Measurements from ENCODE around the gene SERPINB1. TPM values are rescaled to one million over a fixed set of nuclear protein-coding genes. Genes with fewer than 3 reads are reported as not detected.

The SERPINB1 gene
- total and polyA plus RNA-seq, 10 of the 15 experiments (the other 5 are each of a cell fraction or from before 2014, with no cell fraction given) = 0.45 to 2.4 (median 0.83) TPM

GRCh38 chr6:2812695-2813094, 29.0 kb downstream of the SERPINB1 start:
- SMC1A ChIA-PET (ENCODE audit: uncharacterized antibody, unreplicated experiment) = no interaction called here
- POLR2A ChIA-PET = interaction anchor here (0.6 kb wide), 2 partner anchors 323 to 777 kb away, joined by 6 read pairs; no protein-coding TSS in a partner anchor
- CTCF ChIA-PET = no interaction called here

GRCh38 chr6:2810092-2810671, 31.5 kb downstream of the SERPINB1 start:
- no TSS peak for BruUV-seq (replicated peaks)

More at GRCh38 chr6:2812695-2813094, 29.0 kb downstream of the SERPINB1 start:
- TF ChIP-seq YBX1 (IDR thresholded peaks at IDR 0.05) = no peak
- no peak for TF ChIP-seq FOXK2 (IDR thresholded peaks at IDR 0.05)
- no peak for TF ChIP-seq DPF2 (IDR thresholded peaks at IDR 0.05)
- TF ChIP-seq LARP7 (IDR thresholded peaks at IDR 0.05) = no peak
- TF ChIP-seq PBX3 (IDR thresholded peaks at IDR 0.05; ENCODE audit: insufficient replicate concordance, low read depth, low read length) = no peak
- TF ChIP-seq RUNX3 (IDR thresholded peaks at IDR 0.05; ENCODE audit: low read length) = no peak
- TF ChIP-seq CHD2 (IDR thresholded peaks at IDR 0.05; ENCODE audit: borderline replicate concordance, low read depth, low read length) = no peak
- in situ Hi-C loops (cut with MboI) = no loop called here
- Histone ChIP-seq H3K4me1 (ENCODE audit: control insufficient read depth, insufficient read depth, low read length) (no peaks in the 10 kb centered on the region), H3K27ac (ENCODE audit: control insufficient read depth, insufficient read depth) (no peak overlapping the region), H3K79me2 (ENCODE audit: control insufficient read depth, insufficient read depth, low read length) (no peaks in the 10 kb centered on the region), H3K36me3 (ENCODE audit: control insufficient read depth in 2 of 2, insufficient read depth in 2 of 2, low read length in 1 of 2) (no peaks in the 10 kb centered on the region), H3K27me3 (replicated peaks in 1 of 2; ENCODE audit: control insufficient read depth in 2 of 2, insufficient read depth in 2 of 2, low read length in 1 of 2) (0 out of 4 replicates have a peak, but pooled peaks cover 0 to 2% of the 10 kb centered on the region in 2 experiments), H2AFZ (ENCODE audit: control insufficient read depth, low read depth, low read length) (no peak overlapping the region), H3K9me3 (replicated peaks; ENCODE audit: control insufficient read depth, insufficient read depth, low read length) (peaks cover 6% of the 10 kb centered on the region), H4K20me1 (ENCODE audit: control insufficient read depth, insufficient read depth) (no peaks in the 10 kb centered on the region), H3K9ac (ENCODE audit: control insufficient read depth, insufficient read depth, low read length) (no peak overlapping the region), H3K4me2 (ENCODE audit: control insufficient read depth, insufficient read depth) (no peak overlapping the region), H3K4me3 (no peak overlapping the region)
- RAD21 ChIA-PET (ENCODE audit: unreplicated experiment) = no interaction called here
- FAIRE-seq = no peak
- no peak for ATAC-seq
- no TSS peak for BruUV-seq (replicated peaks)
- no peak for DNase-seq (ENCODE audit: low read depth, low spot score)
- intact Hi-C loops (cut with micrococcal nuclease; ENCODE audit: unreplicated experiment) = no loop called here
- WGBS (ENCODE audit: insufficient coverage, insufficient replicate concordance, low lambda C conversion rate, missing lambda C conversion rate) = 50% methylated on average over 2 of the region's 3 CpGs

More at GRCh38 chr6:2810092-2810671, 31.5 kb downstream of the SERPINB1 start:
- Histone ChIP-seq H3K4me1 (ENCODE audit: control insufficient read depth, insufficient read depth, low read length) (no peaks in the 10 kb centered on the region), H3K4me2 (ENCODE audit: control insufficient read depth, insufficient read depth) (no peak overlapping the region), H3K27ac (ENCODE audit: control insufficient read depth, insufficient read depth) (no peak overlapping the region), H3K79me2 (ENCODE audit: control insufficient read depth, insufficient read depth, low read length) (no peaks in the 10 kb centered on the region), H3K9ac (ENCODE audit: control insufficient read depth, insufficient read depth, low read length) (no peak overlapping the region), H2AFZ (ENCODE audit: control insufficient read depth, low read depth, low read length) (no peak overlapping the region), H3K36me3 (ENCODE audit: control insufficient read depth in 2 of 2, insufficient read depth in 2 of 2, low read length in 1 of 2) (no peaks in the 10 kb centered on the region), H3K27me3 (replicated peaks in 1 of 2; ENCODE audit: control insufficient read depth in 2 of 2, insufficient read depth in 2 of 2, low read length in 1 of 2) (no peaks in the 10 kb centered on the region), H3K4me3 (no peak overlapping the region), H4K20me1 (ENCODE audit: control insufficient read depth, insufficient read depth) (no peaks in the 10 kb centered on the region), H3K9me3 (replicated peaks; ENCODE audit: control insufficient read depth, insufficient read depth, low read length) (no peaks in the 10 kb centered on the region)
- intact Hi-C loops (cut with micrococcal nuclease; ENCODE audit: unreplicated experiment) (no loop called here), in situ Hi-C loops (cut with MboI) (no loop called here)
- WGBS (ENCODE audit: insufficient coverage, insufficient replicate concordance, low lambda C conversion rate, missing lambda C conversion rate) = 66% methylated on average over 9 of the region's 9 CpGs
- CTCF ChIA-PET = no interaction called here
- ATAC-seq (no peak), DNase-seq (ENCODE audit: low read depth, low spot score) (no peak), FAIRE-seq (no peak)
- TF ChIP-seq MTA3 (IDR thresholded peaks at IDR 0.05; ENCODE audit: borderline replicate concordance, low read length) (no peak), WRNIP1 (IDR thresholded peaks at IDR 0.05; ENCODE audit: borderline replicate concordance, low read depth, low read length) (no peak), FOXM1 (IDR thresholded peaks at IDR 0.05; ENCODE audit: low read depth, low read length) (no peak)
- SMC1A ChIA-PET (ENCODE audit: uncharacterized antibody, unreplicated experiment) = no interaction called here
- POLR2A ChIA-PET = no interaction called here
- RAD21 ChIA-PET (ENCODE audit: unreplicated experiment) = no interaction called here
